Measurements from ENCODE around the gene ZNF148. TPM values are rescaled to one million over a fixed set of nuclear protein-coding genes. Genes with fewer than 3 reads are reported as not detected.

The ZNF148 gene
- total and polyA plus RNA-seq, 7 donors: 3.5 to 29.8 (median 22.7) TPM

DNA sequence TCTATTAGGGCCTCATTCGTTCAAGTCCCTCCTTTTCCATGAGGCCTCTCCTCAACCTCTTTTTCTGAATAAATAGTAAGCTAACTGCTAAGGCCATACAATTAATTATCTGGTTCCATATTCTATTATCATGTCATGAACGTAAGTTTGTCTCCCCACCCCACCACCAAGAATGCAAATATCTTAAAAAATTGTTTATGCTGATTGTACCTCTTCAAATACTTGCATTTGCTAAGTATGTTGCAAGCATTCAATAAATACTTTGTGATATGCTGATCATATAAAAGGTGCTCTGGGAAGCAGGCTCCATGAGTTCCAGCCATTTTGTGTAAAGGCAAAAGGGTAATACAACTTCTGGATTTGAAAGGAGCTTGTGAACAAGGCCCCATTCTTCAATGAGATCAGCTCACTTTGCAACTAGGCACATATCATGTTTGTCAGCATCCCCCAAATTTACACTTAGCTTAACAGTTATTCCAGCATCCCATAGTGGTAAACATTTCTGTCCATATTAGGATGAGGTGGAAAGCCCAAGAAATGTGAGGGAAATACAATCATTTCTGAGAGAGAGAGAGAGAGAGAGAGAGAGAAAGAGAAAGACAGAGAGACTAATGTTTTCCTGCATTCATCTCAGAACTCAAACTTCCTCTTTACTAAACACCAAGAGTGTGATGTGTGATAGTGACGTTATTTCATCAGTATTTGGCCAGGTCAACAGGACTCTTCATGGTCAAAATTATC lies 195.8 kb downstream of the ZNF148 start:
- no peaks in the 10 kb centered on the region for H3K4me1 ChIP-seq
- no peaks in the 10 kb centered on the region for H3K9me3 ChIP-seq
- H3K27ac ChIP-seq: no peak overlapping the region
- intact Hi-C loops (cut with DNase I): no loop called here
- DNase-seq: no peak
- WGBS, 3 donors: 68 to 83% (median 75%) methylated on average over 3 of the region's 3 CpGs
- no peak overlapping the region for H3K4me3 ChIP-seq
- H3K27me3 ChIP-seq (ENCODE audit: insufficient read depth in 3 of 3, low read length in 2 of 3): no peaks in the 10 kb centered on the region
- TF ChIP-seq, protein P1, sequence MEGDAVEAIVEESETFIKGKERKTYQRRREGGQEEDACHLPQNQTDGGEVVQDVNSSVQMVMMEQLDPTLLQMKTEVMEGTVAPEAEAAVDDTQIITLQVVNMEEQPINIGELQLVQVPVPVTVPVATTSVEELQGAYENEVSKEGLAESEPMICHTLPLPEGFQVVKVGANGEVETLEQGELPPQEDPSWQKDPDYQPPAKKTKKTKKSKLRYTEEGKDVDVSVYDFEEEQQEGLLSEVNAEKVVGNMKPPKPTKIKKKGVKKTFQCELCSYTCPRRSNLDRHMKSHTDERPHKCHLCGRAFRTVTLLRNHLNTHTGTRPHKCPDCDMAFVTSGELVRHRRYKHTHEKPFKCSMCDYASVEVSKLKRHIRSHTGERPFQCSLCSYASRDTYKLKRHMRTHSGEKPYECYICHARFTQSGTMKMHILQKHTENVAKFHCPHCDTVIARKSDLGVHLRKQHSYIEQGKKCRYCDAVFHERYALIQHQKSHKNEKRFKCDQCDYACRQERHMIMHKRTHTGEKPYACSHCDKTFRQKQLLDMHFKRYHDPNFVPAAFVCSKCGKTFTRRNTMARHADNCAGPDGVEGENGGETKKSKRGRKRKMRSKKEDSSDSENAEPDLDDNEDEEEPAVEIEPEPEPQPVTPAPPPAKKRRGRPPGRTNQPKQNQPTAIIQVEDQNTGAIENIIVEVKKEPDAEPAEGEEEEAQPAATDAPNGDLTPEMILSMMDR (IDR thresholded peaks at IDR 0.05): no peak
- no peaks in the 10 kb centered on the region for H3K36me3 ChIP-seq (ENCODE audit: insufficient read depth in 1 of 2, low read depth in 1 of 2)
- no peak for ATAC-seq

GRCh38 chr3:125177746-125178145 lies 197.4 kb downstream of the ZNF148 start:
- H3K4me1 ChIP-seq: no peaks in the 10 kb centered on the region
- WGBS, 3 donors: 93 to 97% (median 96%) methylated on average over 13 of the region's 13 CpGs
- no peak overlapping the region for H3K4me3 ChIP-seq
- H3K9me3 ChIP-seq: no peaks in the 10 kb centered on the region
- H3K36me3 ChIP-seq (ENCODE audit: insufficient read depth in 1 of 2, low read depth in 1 of 2): no peaks in the 10 kb centered on the region
- no peak for DNase-seq
- TF ChIP-seq, protein P1 (IDR thresholded peaks at IDR 0.05): no peak
- no peak overlapping the region for H3K27ac ChIP-seq
- intact Hi-C loops (cut with DNase I): no loop called here
- no peaks in the 10 kb centered on the region for H3K27me3 ChIP-seq (ENCODE audit: insufficient read depth in 3 of 3, low read length in 2 of 3)
- ATAC-seq: no peak

Other genes with a start within 250 kb of the ZNF148 start
- under 1 TPM in 3 of 4 donors, not detected in 1; 0.55 to 0.93 (median 0.90) TPM for gene SLC12A8, start 162.6 kb downstream of the ZNF148 start, total RNA-seq
- under 1 TPM; 0.06 to 0.12 (median 0.07) TPM for gene SLC12A8, start 162.6 kb downstream of the ZNF148 start, polyA plus RNA-seq
- 10 to 100 TPM; 19.1 to 30.1 (median 24.4) TPM for gene SNX4, start 144.9 kb upstream of the ZNF148 start, total RNA-seq
- 10 to 100 TPM; 16.9 to 27.1 (median 20.0) TPM for gene SNX4, start 144.9 kb upstream of the ZNF148 start, polyA plus RNA-seq
- 10 to 100 TPM; 24.1 to 74.7 (median 50.1) TPM for gene OSBPL11, start 220.2 kb upstream of the ZNF148 start, total RNA-seq
- 10 to 100 TPM; 15.1 to 57.3 (median 36.9) TPM for gene OSBPL11, start 220.2 kb upstream of the ZNF148 start, polyA plus RNA-seq

Measured in psoas muscle (tissue), 8 donors.